Neural progenitor cell (in vitro differentiated cells): ENCODE results near the gene POLE.

Experiments
- EZH2 ChIP-seq: fragments of 200-600 bp; sonication (generic); IDR thresholded peaks from 2 replicates; pipeline ENCODE4 v1.6.1; 2017; ENCODE audit warnings: antibody characterized with exemption, mild to moderate bottlenecking, moderate library complexity
- TF ChIP-seq, protein P1 (sequence below): fragments of 200-600 bp; sonication (generic); IDR thresholded peaks from 2 replicates; pipeline ENCODE4 v1.5.1; 2017; ENCODE audit warnings: antibody characterized with exemption, mild to moderate bottlenecking

DNA sequence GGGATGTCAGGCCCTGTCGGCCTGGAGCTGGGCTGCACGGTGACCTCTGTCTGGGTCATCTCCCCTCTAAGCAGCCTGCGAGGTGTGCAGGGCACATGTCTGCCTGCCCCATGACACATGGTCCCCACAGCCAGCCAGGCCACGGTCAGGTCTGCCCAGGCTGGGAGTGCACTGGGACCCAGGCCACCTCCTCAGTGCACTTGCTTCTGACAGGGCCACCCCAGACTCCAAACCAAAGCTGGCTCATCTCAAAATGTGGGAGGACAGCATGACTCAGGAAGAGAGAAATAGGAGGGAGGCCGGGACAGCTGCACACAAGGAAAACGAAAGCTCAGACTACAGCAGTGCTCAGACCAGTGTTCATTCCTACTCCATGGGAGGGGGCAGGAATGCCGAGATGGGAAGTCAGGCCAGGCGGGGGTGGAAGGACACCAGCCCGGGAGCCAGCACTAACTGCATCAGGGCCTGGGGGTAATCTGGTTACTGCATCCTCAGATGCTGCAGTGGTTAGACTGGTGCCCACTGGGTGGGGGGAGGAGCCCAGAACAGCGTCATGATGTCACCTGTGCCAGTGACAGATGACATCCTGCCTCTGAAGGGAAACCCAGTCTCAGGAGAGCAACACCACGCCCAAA lies 64.6 kb downstream of the POLE start:
- TF ChIP-seq, protein P1, sequence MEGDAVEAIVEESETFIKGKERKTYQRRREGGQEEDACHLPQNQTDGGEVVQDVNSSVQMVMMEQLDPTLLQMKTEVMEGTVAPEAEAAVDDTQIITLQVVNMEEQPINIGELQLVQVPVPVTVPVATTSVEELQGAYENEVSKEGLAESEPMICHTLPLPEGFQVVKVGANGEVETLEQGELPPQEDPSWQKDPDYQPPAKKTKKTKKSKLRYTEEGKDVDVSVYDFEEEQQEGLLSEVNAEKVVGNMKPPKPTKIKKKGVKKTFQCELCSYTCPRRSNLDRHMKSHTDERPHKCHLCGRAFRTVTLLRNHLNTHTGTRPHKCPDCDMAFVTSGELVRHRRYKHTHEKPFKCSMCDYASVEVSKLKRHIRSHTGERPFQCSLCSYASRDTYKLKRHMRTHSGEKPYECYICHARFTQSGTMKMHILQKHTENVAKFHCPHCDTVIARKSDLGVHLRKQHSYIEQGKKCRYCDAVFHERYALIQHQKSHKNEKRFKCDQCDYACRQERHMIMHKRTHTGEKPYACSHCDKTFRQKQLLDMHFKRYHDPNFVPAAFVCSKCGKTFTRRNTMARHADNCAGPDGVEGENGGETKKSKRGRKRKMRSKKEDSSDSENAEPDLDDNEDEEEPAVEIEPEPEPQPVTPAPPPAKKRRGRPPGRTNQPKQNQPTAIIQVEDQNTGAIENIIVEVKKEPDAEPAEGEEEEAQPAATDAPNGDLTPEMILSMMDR, result no peak
- TF ChIP-seq EZH2, result no peak
